HUES64 (cell line): ENCODE data around the gene MRTFA.
"Not testable (repeated sequence)": the region's sequence is repeated elsewhere in the genome, so short reads cannot be mapped to it uniquely, and the experiment has no call there.

ENCODE experiments used
- H3K27ac ChIP-seq: 2 replicates; pipeline ENCODE4 v1.7.0; 2013; ENCODE audit warnings: low read depth, low read length, inconsistent platforms
- H3K27me3 ChIP-seq: 2 replicates; pipeline ENCODE4 v1.6.1; 2013; ENCODE audit warnings: mild to moderate bottlenecking, low read length; ENCODE audit not compliant: insufficient read depth
- H3K36me3 ChIP-seq: 2 replicates; pipeline ENCODE4 v1.6.1; 2013; ENCODE audit warnings: mild to moderate bottlenecking, low read length; ENCODE audit not compliant: insufficient read depth
- H3K4me1 ChIP-seq: 2 replicates; pipeline ENCODE4 v1.6.1; 2013; ENCODE audit warnings: mild to moderate bottlenecking, low read length, moderate library complexity; ENCODE audit not compliant: insufficient read depth
- H3K4me3 ChIP-seq: 2 replicates; pipeline ENCODE4 v1.5.1; 2013; ENCODE audit warnings: mild to moderate bottlenecking, low read length, moderate library complexity
- H3K9ac ChIP-seq: 2 replicates; pipeline ENCODE4 v1.6.1; 2013; ENCODE audit warnings: mild to moderate bottlenecking, low read depth, low read length
- H3K9me3 ChIP-seq: 2 replicates; pipeline ENCODE4 v1.6.1; 2013; ENCODE audit warnings: low read depth, low read length; ENCODE audit not compliant: insufficient read depth
- WGBS: fragments of 150-250, 120-280 bp; methylation state at CpG from one replicate; pipeline ENCODE4 v1.1.7; 2013; ENCODE audit warnings: missing lambda C conversion rate; 5-methylcytosine and 5-hydroxymethylcytosine counted together

MRTFA gene

GRCh38 chr22:40519284-40519947, 117.1 kb downstream of the MRTFA start:
- Histone ChIP-seq H3K27me3 (no peaks in the 10 kb centered on the region), H3K4me3 (no peak overlapping the region), H3K4me1 (peaks cover 13% of the 10 kb centered on the region), H3K9me3 (peaks cover 5% of the 10 kb centered on the region; the same call in 1 of the 2 replicates), H3K36me3 (no peaks in the 10 kb centered on the region), H3K9ac (no peak overlapping the region), H3K27ac (no peak overlapping the region)
- 97% methylated on average over 5 of the region's 5 CpGs for WGBS

- Histone ChIP-seq H3K4me1 (peaks cover 13% of the 10 kb centered on the region), H3K9me3 (peaks cover 5% of the 10 kb centered on the region; the same call in 1 of the 2 replicates), H3K36me3 (no peaks in the 10 kb centered on the region), H3K4me3 (no peak overlapping the region), H3K27me3 (no peaks in the 10 kb centered on the region), H3K27ac (no peak overlapping the region), H3K9ac (no peak overlapping the region)
- 98% methylated on average over 4 of the region's 4 CpGs for WGBS
Observed at GRCh38 chr22:40518840-40519239, 117.7 kb downstream of the MRTFA start.

GRCh38 chr22:40517631-40518030, 118.9 kb downstream of the MRTFA start:
- Histone ChIP-seq H3K9ac (no peak overlapping the region), H3K27ac (no peak overlapping the region), H3K27me3 (no peaks in the 10 kb centered on the region), H3K4me3 (no peak overlapping the region), H3K4me1 (peaks cover 13% of the 10 kb centered on the region), H3K36me3 (no peaks in the 10 kb centered on the region), H3K9me3 (peaks cover 5% of the 10 kb centered on the region; the same call in 1 of the 2 replicates)
- WGBS = 56% methylated on average over 3 of the region's 3 CpGs

GRCh38 chr22:40516416-40516815, 120.1 kb downstream of the MRTFA start:
- Histone ChIP-seq H3K27ac (no peak overlapping the region), H3K27me3 (no peaks in the 10 kb centered on the region), H3K9ac (no peak overlapping the region), H3K4me1 (peaks cover 13% of the 10 kb centered on the region), H3K4me3 (no peak overlapping the region), H3K36me3 (no peaks in the 10 kb centered on the region), H3K9me3 (peaks cover 5% of the 10 kb centered on the region; the same call in 1 of the 2 replicates)
- WGBS = 100% methylated on average over 3 of the region's 3 CpGs

GRCh38 chr22:40512426-40513136, 123.9 kb downstream of the MRTFA start:
- H3K4me3 ChIP-seq = no peak overlapping the region
- no peak overlapping the region for H3K9ac ChIP-seq
- no peaks in the 10 kb centered on the region for H3K36me3 ChIP-seq
- no peaks in the 10 kb centered on the region for H3K27me3 ChIP-seq
- 88% methylated on average over 1 of the region's 2 CpGs for whole genome bisulfite sequencing
- H3K27ac ChIP-seq = no peak overlapping the region
- H3K4me1 ChIP-seq = peaks cover 26% of the 10 kb centered on the region
- no peaks in the 10 kb centered on the region for H3K9me3 ChIP-seq

GRCh38 chr22:40511604-40512003, 124.9 kb downstream of the MRTFA start:
- Histone ChIP-seq H3K9ac (no peak overlapping the region), H3K4me3 (no peak overlapping the region), H3K9me3 (no peaks in the 10 kb centered on the region), H3K36me3 (no peaks in the 10 kb centered on the region), H3K27ac (no peak overlapping the region), H3K27me3 (no peaks in the 10 kb centered on the region), H3K4me1 (peaks cover 20% of the 10 kb centered on the region)

- Histone ChIP-seq H3K9me3 (no peaks in the 10 kb centered on the region), H3K36me3 (no peaks in the 10 kb centered on the region), H3K27me3 (no peaks in the 10 kb centered on the region), H3K9ac (no peak overlapping the region), H3K4me3 (no peak overlapping the region), H3K27ac (no peak overlapping the region), H3K4me1 (peaks cover 20% of the 10 kb centered on the region)
- 79% methylated on average over 4 of the region's 4 CpGs for WGBS
Observed at GRCh38 chr22:40510631-40511364, 125.7 kb downstream of the MRTFA start.

GRCh38 chr22:40509401-40510134, 127.0 kb downstream of the MRTFA start:
- WGBS = 77% methylated on average over 3 of the region's 4 CpGs
- Histone ChIP-seq H3K27ac (no peak overlapping the region), H3K27me3 (no peaks in the 10 kb centered on the region), H3K9me3 (no peaks in the 10 kb centered on the region), H3K4me3 (no peak overlapping the region), H3K9ac (peak overlapping the region; percentile 21; the same call in 1 of the 2 replicates), H3K36me3 (no peaks in the 10 kb centered on the region), H3K4me1 (peaks cover 20% of the 10 kb centered on the region)

- WGBS = 95% methylated on average over 8 of the region's 8 CpGs
- H3K4me3 ChIP-seq, H3K9me3 ChIP-seq, H3K27me3 ChIP-seq, H3K9ac ChIP-seq, H3K36me3 ChIP-seq, H3K27ac ChIP-seq: not testable (repeated sequence)
- peaks cover 20% of the 10 kb centered on the region for H3K4me1 ChIP-seq
Observed at GRCh38 chr22:40508046-40508445, 128.5 kb downstream of the MRTFA start.

- peaks cover 3% of the 10 kb centered on the region; the same call in 1 of the 2 replicates for H3K36me3 ChIP-seq
- H3K9me3 ChIP-seq = peaks cover 10% of the 10 kb centered on the region
- H3K9ac ChIP-seq = no peak overlapping the region
- no peak overlapping the region for H3K4me3 ChIP-seq
- peaks cover 20% of the 10 kb centered on the region for H3K4me1 ChIP-seq
- 91% methylated on average over 6 of the region's 6 CpGs for WGBS
- no peak overlapping the region for H3K27ac ChIP-seq
- no peaks in the 10 kb centered on the region for H3K27me3 ChIP-seq
Observed at GRCh38 chr22:40507491-40507890, 129.0 kb downstream of the MRTFA start.
